Epithelial cell of proximal tubule (primary cell): Measurements from ENCODE around the gene SPATS2L. TPM values are rescaled to one million over a fixed set of nuclear protein-coding genes. Genes with fewer than 3 reads are reported as not detected.

Source experiments
- DNase-seq: peaks from one replicate; pipeline ENCODE4 v3.0.0-alpha.2; 2011; ENCODE audit warnings: low read depth
- H3K4me3 ChIP-seq: 2 replicates; pipeline ENCODE4 v1.5.1; 2011; ENCODE audit warnings: low read depth, mild to moderate bottlenecking, low read length
- total RNA-seq: library from RNA; depleted of rRNA; stranded (reverse); fragments of >200 nt; gene quantifications from 2 replicates; pipeline ENCODE4 v1.2.3, GENCODE V29; 2015
- TF ChIP-seq, protein P1 (sequence below): conservative IDR thresholded peaks from 2 replicates; pipeline ENCODE4 v1.5.1; 2012; ENCODE audit warnings: low read depth, mild to moderate bottlenecking, low read length

Gene SPATS2L
- total RNA-seq, 1 donor from 2014 or later = 93.9 TPM

- TF ChIP-seq, protein P1, sequence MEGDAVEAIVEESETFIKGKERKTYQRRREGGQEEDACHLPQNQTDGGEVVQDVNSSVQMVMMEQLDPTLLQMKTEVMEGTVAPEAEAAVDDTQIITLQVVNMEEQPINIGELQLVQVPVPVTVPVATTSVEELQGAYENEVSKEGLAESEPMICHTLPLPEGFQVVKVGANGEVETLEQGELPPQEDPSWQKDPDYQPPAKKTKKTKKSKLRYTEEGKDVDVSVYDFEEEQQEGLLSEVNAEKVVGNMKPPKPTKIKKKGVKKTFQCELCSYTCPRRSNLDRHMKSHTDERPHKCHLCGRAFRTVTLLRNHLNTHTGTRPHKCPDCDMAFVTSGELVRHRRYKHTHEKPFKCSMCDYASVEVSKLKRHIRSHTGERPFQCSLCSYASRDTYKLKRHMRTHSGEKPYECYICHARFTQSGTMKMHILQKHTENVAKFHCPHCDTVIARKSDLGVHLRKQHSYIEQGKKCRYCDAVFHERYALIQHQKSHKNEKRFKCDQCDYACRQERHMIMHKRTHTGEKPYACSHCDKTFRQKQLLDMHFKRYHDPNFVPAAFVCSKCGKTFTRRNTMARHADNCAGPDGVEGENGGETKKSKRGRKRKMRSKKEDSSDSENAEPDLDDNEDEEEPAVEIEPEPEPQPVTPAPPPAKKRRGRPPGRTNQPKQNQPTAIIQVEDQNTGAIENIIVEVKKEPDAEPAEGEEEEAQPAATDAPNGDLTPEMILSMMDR = no peak
- no peak overlapping the region for H3K4me3 ChIP-seq
- no peak for DNase-seq
Measured at GRCh38 chr2:200430017-200430416, 123.5 kb downstream of the SPATS2L start.

GRCh38 chr2:200431996-200432705 lies 125.7 kb downstream of the SPATS2L start:
- no peak for DNase-seq

DNA sequence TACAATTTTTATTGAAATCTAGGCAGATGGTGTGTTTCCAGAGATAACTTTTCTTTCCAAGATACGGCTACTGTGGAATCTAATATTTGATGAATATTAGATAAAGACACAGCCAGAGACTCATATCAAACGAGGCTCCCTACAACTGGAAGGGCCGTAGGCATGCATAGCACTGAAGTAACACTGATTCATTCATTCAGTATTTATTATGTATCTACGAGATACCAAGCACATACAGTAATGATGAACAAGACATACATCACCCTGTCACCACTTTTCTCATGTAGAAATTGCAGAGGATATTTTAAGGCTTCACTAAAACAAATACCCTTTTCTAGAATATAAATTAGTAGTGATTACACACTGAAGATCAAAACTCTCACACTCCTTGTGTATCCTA lies 128.9 kb downstream of the SPATS2L start:
- H3K4me3 ChIP-seq = no peak overlapping the region
- no peak for DNase-seq
- TF ChIP-seq, protein P1 = no peak

More at GRCh38 chr2:200431996-200432705, 125.7 kb downstream of the SPATS2L start:
- no peak overlapping the region for H3K4me3 ChIP-seq
- TF ChIP-seq, protein P1 = no peak

DNA sequence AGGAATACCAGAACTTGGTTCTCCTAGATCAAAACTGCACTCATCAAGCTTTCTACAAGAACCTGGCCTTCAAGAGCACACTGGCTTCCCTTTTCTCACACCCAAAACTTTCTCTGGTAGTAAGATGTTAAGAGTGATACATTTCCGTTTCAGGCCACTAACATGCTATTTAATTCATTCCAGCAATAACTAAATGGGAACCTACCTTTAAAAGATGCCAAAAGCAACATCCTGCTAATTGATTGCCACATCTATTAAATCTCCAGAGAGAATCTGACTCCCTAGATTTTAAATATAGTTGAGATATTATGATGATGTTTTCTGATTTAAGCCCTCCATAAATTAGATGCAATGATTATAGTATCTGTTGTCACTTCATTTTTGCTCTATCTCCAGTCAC lies 131.8 kb downstream of the SPATS2L start:
- TF ChIP-seq, protein P1 = no peak
- no peak for DNase-seq
- no peak overlapping the region for H3K4me3 ChIP-seq

- TF ChIP-seq, protein P1 = no peak
- DNase-seq = no peak
- no peak overlapping the region for H3K4me3 ChIP-seq
Measured at GRCh38 chr2:200438846-200439245, 132.4 kb downstream of the SPATS2L start.

- DNase-seq = no peak
- H3K4me3 ChIP-seq = no peak overlapping the region
- TF ChIP-seq, protein P1 = no peak
Measured at GRCh38 chr2:200439981-200440380, 133.5 kb downstream of the SPATS2L start.

GRCh38 chr2:200442471-200442870 lies 136.0 kb downstream of the SPATS2L start:
- DNase-seq = no peak
- TF ChIP-seq, protein P1 = no peak
- no peak overlapping the region for H3K4me3 ChIP-seq
